K562 (cell line): ENCODE measurements around the gene GRIK5. TPM values are rescaled to one million over a fixed set of nuclear protein-coding genes. Genes with fewer than 3 reads are reported as not detected.
A peak's percentile ranks its signal among the peaks of the same experiment; 100 is the strongest.

Experiments used
- CEBPG ChIP-seq, 3 experiments: fragments of 200-800 bp in 1 of 3; sonication (Bioruptor generic) in 1 of 3; sonication (generic) in 1 of 3; formaldehyde crosslinking in 1 of 3; IDR thresholded peaks in 2 of 3; conservative IDR thresholded peaks in 1 of 3; 2 replicates each; pipeline versions ENCODE4 v1.6.1 to v1.8.0; 2016 to 2022; ENCODE audit warnings: missing compliant biosample characterization in 2 of 3, missing genetic modification characterization in 2 of 3, mild to moderate bottlenecking in 1 of 3, missing genetic modification reagents in 1 of 3
- NR2C2 ChIP-seq, 2 experiments: fragments of 200-800 bp in 1 of 2; sonication (Bioruptor generic) in 1 of 2; sonication (generic) in 1 of 2; formaldehyde crosslinking in 1 of 2; IDR thresholded peaks; 2 replicates each; pipeline versions ENCODE4 v1.6.1 to v1.8.0; 2016 to 2022; ENCODE audit warnings: mild to moderate bottlenecking in 1 of 2, missing compliant biosample characterization in 1 of 2, missing genetic modification characterization in 1 of 2, missing genetic modification reagents in 1 of 2
- PRDM10 ChIP-seq: fragments of 450-650 bp; IDR thresholded peaks from 2 replicates; pipeline ENCODE4 v1.6.1; 2018; ENCODE audit not compliant: partially characterized antibody
- RBFOX2 ChIP-seq: fragments of 200-400 bp; formaldehyde crosslinking; IDR thresholded peaks from 2 replicates; pipeline ENCODE4 v1.6.1; 2017; ENCODE audit warnings: low read depth, mild to moderate bottlenecking, low read length, moderate library complexity
- TCF3 ChIP-seq: sonication (generic); formaldehyde crosslinking; IDR thresholded peaks from 2 replicates; pipeline ENCODE4 v1.4.0; 2020; ENCODE audit warnings: mild to moderate bottlenecking, missing genetic modification reagents
- ZFX ChIP-seq: sonication (generic); formaldehyde crosslinking; IDR thresholded peaks from 2 replicates; pipeline ENCODE4 v1.8.0; 2022; ENCODE audit warnings: mild to moderate bottlenecking, missing genetic modification reagents, moderate library complexity
- ZNF639 ChIP-seq, 2 experiments: fragments of 200-800 bp in 1 of 2; sonication (Bioruptor generic) in 1 of 2; sonication (generic) in 1 of 2; formaldehyde crosslinking in 1 of 2; IDR thresholded peaks in 1 of 2; conservative IDR thresholded peaks in 1 of 2; 2 replicates each; pipeline versions ENCODE4 v1.5.0 to v1.6.1; 2016 to 2020; ENCODE audit warnings: missing compliant biosample characterization in 1 of 2, missing genetic modification characterization in 1 of 2, missing genetic modification reagents in 1 of 2
- polyA plus RNA-seq, 8 experiments: library from polyadenylated mRNA; depleted of rRNA in 4 of 8; stranded (reverse) in 5 of 8; unstranded in 3 of 8; fragments of >200 nt; fragmentation: Nextera tagmentation in 2 of 8; fragmentation: Illumina TruSeq in 1 of 8; extraction: Ambion mirVana in 2 of 8; extraction: Trizol in 1 of 8; gene quantifications; 2 replicates each; pipeline versions ENCODE4 v1.2.1 to v1.2.3, GENCODE V29; 2011 to 2014; ENCODE audit warnings: inconsistent platforms in 1 of 8, missing spikeins in 1 of 8
- total RNA-seq, 7 experiments: library from RNA; depleted of rRNA in 6 of 7; stranded (reverse); fragments of >200 nt in 6 of 7; fragmentation: Illumina TruSeq in 2 of 7; extraction: Trizol in 2 of 7; gene quantifications; 2 replicates each; pipeline versions ENCODE4 v1.2.1 to v1.2.3, GENCODE V29; 2011 to 2021; ENCODE audit warnings: low replicate concordance in 1 of 7
- TF ChIP-seq, protein P1 (sequence below), 2 experiments: fragments of 250-450 bp in 1 of 2; fragments of 450-650 bp in 1 of 2; sonication (Bioruptor Pico) in 1 of 2; IDR thresholded peaks; 2 replicates each; pipeline versions ENCODE4 v1.6.1 to v1.8.0; 2016 to 2021; ENCODE audit warnings: mild to moderate bottlenecking in 2 of 2, moderate library complexity in 2 of 2, missing compliant biosample characterization in 1 of 2, missing genetic modification characterization in 1 of 2
- TF ChIP-seq, protein P2 (sequence below), 2 experiments: IDR thresholded peaks; 2 replicates each; pipeline ENCODE4 v1.6.1; 2012; ENCODE audit warnings: improper control_type of control experiment in 2 of 2, low read depth in 2 of 2, low read length in 2 of 2, borderline replicate concordance in 1 of 2
- TF ChIP-seq, protein P3 (sequence below): sonication (generic); formaldehyde crosslinking; IDR thresholded peaks from 2 replicates; pipeline ENCODE4 v1.8.0; 2022; ENCODE audit warnings: mild to moderate bottlenecking, missing genetic modification reagents

Gene GRIK5
- total and polyA plus RNA-seq, 9 of the 15 experiments (the other 6 are each of a cell fraction or from before 2014, with no cell fraction given) = 0.04 to 0.55 (median 0.27) TPM; not detected in 2

- TF ChIP-seq, protein P1, sequence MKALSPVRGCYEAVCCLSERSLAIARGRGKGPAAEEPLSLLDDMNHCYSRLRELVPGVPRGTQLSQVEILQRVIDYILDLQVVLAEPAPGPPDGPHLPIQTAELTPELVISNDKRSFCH (CRISPR knock-in tag; IDR thresholded peaks at IDR 0.05) = no peak
- TF ChIP-seq, protein P1 (tag; IDR thresholded peaks at IDR 0.05) = 0 out of 2 replicates have a peak, but pooled peaks have one; percentile 26
- TF ChIP-seq RBFOX2 = 0 out of 2 replicates have a peak, but pooled peaks have one; percentile 15
- TF ChIP-seq PRDM10 = peak; percentile 23
- TF ChIP-seq, protein P2, sequence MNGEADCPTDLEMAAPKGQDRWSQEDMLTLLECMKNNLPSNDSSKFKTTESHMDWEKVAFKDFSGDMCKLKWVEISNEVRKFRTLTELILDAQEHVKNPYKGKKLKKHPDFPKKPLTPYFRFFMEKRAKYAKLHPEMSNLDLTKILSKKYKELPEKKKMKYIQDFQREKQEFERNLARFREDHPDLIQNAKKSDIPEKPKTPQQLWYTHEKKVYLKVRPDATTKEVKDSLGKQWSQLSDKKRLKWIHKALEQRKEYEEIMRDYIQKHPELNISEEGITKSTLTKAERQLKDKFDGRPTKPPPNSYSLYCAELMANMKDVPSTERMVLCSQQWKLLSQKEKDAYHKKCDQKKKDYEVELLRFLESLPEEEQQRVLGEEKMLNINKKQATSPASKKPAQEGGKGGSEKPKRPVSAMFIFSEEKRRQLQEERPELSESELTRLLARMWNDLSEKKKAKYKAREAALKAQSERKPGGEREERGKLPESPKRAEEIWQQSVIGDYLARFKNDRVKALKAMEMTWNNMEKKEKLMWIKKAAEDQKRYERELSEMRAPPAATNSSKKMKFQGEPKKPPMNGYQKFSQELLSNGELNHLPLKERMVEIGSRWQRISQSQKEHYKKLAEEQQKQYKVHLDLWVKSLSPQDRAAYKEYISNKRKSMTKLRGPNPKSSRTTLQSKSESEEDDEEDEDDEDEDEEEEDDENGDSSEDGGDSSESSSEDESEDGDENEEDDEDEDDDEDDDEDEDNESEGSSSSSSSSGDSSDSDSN (IDR thresholded peaks at IDR 0.05; ENCODE audit: borderline replicate concordance in 1 of 2, low read depth in 2 of 2, low read length in 2 of 2) = no peak
- TF ChIP-seq ZFX (CRISPR knock-in tag) = peak; percentile 70
- TF ChIP-seq TCF3 (CRISPR knock-in tag) = no peak
- TF ChIP-seq, protein P3, sequence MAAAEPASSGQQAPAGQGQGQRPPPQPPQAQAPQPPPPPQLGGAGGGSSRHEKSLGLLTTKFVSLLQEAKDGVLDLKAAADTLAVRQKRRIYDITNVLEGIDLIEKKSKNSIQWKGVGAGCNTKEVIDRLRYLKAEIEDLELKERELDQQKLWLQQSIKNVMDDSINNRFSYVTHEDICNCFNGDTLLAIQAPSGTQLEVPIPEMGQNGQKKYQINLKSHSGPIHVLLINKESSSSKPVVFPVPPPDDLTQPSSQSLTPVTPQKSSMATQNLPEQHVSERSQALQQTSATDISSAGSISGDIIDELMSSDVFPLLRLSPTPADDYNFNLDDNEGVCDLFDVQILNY (CRISPR knock-in tag) = peak; percentile 51; the same call in 1 of the 2 replicates
- peak; percentile 75; the same call in 1 of the 2 replicates for TF ChIP-seq NR2C2 (CRISPR knock-in tag; IDR thresholded peaks at IDR 0.05)
- no peak for TF ChIP-seq NR2C2 (tag; IDR thresholded peaks at IDR 0.05)
- 0 out of 4 replicates have a peak, but pooled peaks of 1 of the 2 experiments have one; percentile 25 for TF ChIP-seq ZNF639 (CRISPR knock-in tag; conservative IDR thresholded peaks at IDR 0.05 in 1 of 2, IDR thresholded peaks at IDR 0.05 in 1 of 2)
- no peak for TF ChIP-seq CEBPG (CRISPR knock-in tag; IDR thresholded peaks at IDR 0.05)
- 0 out of 4 replicates have a peak, but pooled peaks of 1 of the 2 experiments have one; percentile 8 for TF ChIP-seq CEBPG (tag; conservative IDR thresholded peaks at IDR 0.05 in 1 of 2, IDR thresholded peaks at IDR 0.05 in 1 of 2)
These were observed 4.7 kb upstream of the GRIK5 start (continued) for GRCh38 chr19:42074513-42075363.
